Stimulated activated CD8-positive, alpha-beta memory T cell treated with anti-CD3 and anti-CD28 coated beads, Interleukin-7, amount 100 ng/mL, for 24 hours (primary cell): ENCODE data around the gene NLRP6.
"Not testable (repeated sequence)": the region's sequence is repeated elsewhere in the genome, so short reads cannot be mapped to it uniquely, and the experiment has no call there.

Experiments used
- DNase-seq: peaks from one replicate; pipeline ENCODE4 v3.0.0-alpha.2; 2020; ENCODE audit warnings: low read depth

Gene NLRP6

GRCh38 chr11:278001-278951 lies at the start of gene NLRP6:
TSS of gene NLRP6 (plus strand) at chr11:278407. CDS start at chr11:278570, 163 bp downstream.
- DNase-seq = no peak

- no peak for DNase-seq
Measured at GRCh38 chr11:230431-230830, 47.8 kb upstream of the NLRP6 start.

- DNase-seq = no peak
Measured at GRCh38 chr11:232783-233565, 45.2 kb upstream of the NLRP6 start.

- DNase-seq = no peak
Measured at GRCh38 chr11:235180-235579, 43.0 kb upstream of the NLRP6 start.

- DNase-seq = no peak
Measured at GRCh38 chr11:235609-235996, 42.6 kb upstream of the NLRP6 start.

GRCh38 chr11:235997-236773 lies 42.0 kb upstream of the NLRP6 start, which contains the start of gene SIRT3:
TSS of gene SIRT3 (minus strand) at chr11:236342. CDS start at chr11:236328, 14 bp downstream.
- peak; percentile 56 for DNase-seq

GRCh38 chr11:236774-237767 lies 41.1 kb upstream of the NLRP6 start, which contains the start of gene PSMD13:
TSS of gene PSMD13 (plus strand) at chr11:236976. CDS start at chr11:237050, 74 bp downstream.
- peak; percentile 72 for DNase-seq

GRCh38 chr11:238346-238745 lies 39.9 kb upstream of the NLRP6 start:
- not testable (repeated sequence) for DNase-seq

GRCh38 chr11:240315-240714 lies 37.9 kb upstream of the NLRP6 start:
- no peak for DNase-seq

- DNase-seq = no peak
Measured at GRCh38 chr11:241634-242033, 36.6 kb upstream of the NLRP6 start.

GRCh38 chr11:244376-244775 lies 33.8 kb upstream of the NLRP6 start:
- DNase-seq = no peak

- DNase-seq = no peak
Measured at GRCh38 chr11:249062-249461, 29.1 kb upstream of the NLRP6 start.

- DNase-seq = no peak
Measured at GRCh38 chr11:250274-250673, 27.9 kb upstream of the NLRP6 start.

- DNase-seq = peak; percentile 59
Measured at GRCh38 chr11:250740-251299, 27.4 kb upstream of the NLRP6 start.

GRCh38 chr11:251550-251949 lies 26.7 kb upstream of the NLRP6 start:
- no peak for DNase-seq

- DNase-seq = no peak
Measured at GRCh38 chr11:252666-253065, 25.5 kb upstream of the NLRP6 start.

GRCh38 chr11:253160-253885 lies 24.9 kb upstream of the NLRP6 start:
- no peak for DNase-seq

- no peak for DNase-seq
Measured at GRCh38 chr11:253886-254270, 24.3 kb upstream of the NLRP6 start.

- DNase-seq = no peak
Measured at GRCh38 chr11:255176-255575, 23.0 kb upstream of the NLRP6 start.

GRCh38 chr11:255816-256215 lies 22.4 kb upstream of the NLRP6 start:
- no peak for DNase-seq
